ENCODE results near the gene TMEM179. TPM values are rescaled to one million over a fixed set of nuclear protein-coding genes. Genes with fewer than 3 reads are reported as not detected.

TMEM179 gene
- total RNA-seq, 1 donor from 2014 or later = not detected

- H3K27me3 ChIP-seq (ENCODE audit: low read depth) = peaks cover 14% of the 10 kb centered on the region
- H3K4me3 ChIP-seq = no peak overlapping the region
- intact Hi-C loops (cut with DNase I) = no loop called here
- DNase-seq (peak; percentile 28), ATAC-seq (no peak)
- no peaks in the 10 kb centered on the region for H3K4me1 ChIP-seq
- no peak overlapping the region for H3K27ac ChIP-seq
- H3K9me3 ChIP-seq = no peaks in the 10 kb centered on the region
- H3K36me3 ChIP-seq = no peaks in the 10 kb centered on the region
- no peak for TF ChIP-seq CTCF (IDR thresholded peaks at IDR 0.05)
These were observed 10.1 kb downstream of the TMEM179 start for GRCh38 chr14:104594310-104595046.

- DNase-seq = peak; percentile 28
- intact Hi-C loops (cut with DNase I) = no loop called here
- no peak for ATAC-seq
- no peaks in the 10 kb centered on the region for H3K4me1 ChIP-seq
- no peaks in the 10 kb centered on the region for H3K9me3 ChIP-seq
- no peaks in the 10 kb centered on the region for H3K36me3 ChIP-seq
- peaks cover 15% of the 10 kb centered on the region for H3K27me3 ChIP-seq (ENCODE audit: low read depth)
- H3K27ac ChIP-seq = no peak overlapping the region
- no peak for TF ChIP-seq CTCF (IDR thresholded peaks at IDR 0.05)
- H3K4me3 ChIP-seq = no peak overlapping the region
These were observed 10.8 kb downstream of the TMEM179 start for GRCh38 chr14:104593710-104594136.

- TF ChIP-seq CTCF (IDR thresholded peaks at IDR 0.05) = no peak
- intact Hi-C loops (cut with DNase I) = no loop called here
These were observed 11.3 kb downstream of the TMEM179 start for GRCh38 chr14:104593241-104593701.

DNA sequence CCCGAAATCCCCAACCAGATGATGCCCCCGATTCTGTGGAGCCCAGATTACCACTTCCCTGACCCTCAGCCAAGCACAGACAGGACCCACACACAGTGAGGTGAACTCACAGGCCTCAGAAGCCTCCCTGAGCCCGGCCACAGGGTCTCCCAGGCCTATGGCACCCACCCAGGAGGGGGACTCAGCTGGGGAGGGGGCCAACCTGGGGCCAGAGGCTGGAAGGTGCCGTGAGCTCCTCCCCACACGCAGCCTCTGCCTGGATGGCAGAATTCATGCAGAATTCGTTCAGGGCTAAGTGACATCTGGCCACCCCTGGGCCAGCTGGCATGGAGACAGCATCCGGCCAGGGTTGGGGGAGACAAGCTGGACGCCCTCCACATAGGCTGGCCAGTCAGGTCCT, 11.8 kb downstream of the TMEM179 start:
- Histone ChIP-seq H3K4me3 (no peak overlapping the region), H3K4me1 (no peaks in the 10 kb centered on the region), H3K9me3 (no peaks in the 10 kb centered on the region), H3K36me3 (no peaks in the 10 kb centered on the region), H3K27ac (no peak overlapping the region), H3K27me3 (ENCODE audit: low read depth) (peaks cover 13% of the 10 kb centered on the region)
- no peak for TF ChIP-seq CTCF (IDR thresholded peaks at IDR 0.05)
- intact Hi-C loops (cut with DNase I) = no loop called here
- ATAC-seq (no peak), DNase-seq (no peak)

More at GRCh38 chr14:104593241-104593701, 11.3 kb downstream of the TMEM179 start:
- ATAC-seq (no peak), DNase-seq (peak; percentile 34)
- Histone ChIP-seq H3K4me3 (no peak overlapping the region), H3K4me1 (no peaks in the 10 kb centered on the region), H3K9me3 (no peaks in the 10 kb centered on the region), H3K27me3 (ENCODE audit: low read depth) (peaks cover 16% of the 10 kb centered on the region), H3K27ac (no peak overlapping the region), H3K36me3 (no peaks in the 10 kb centered on the region)

DNA sequence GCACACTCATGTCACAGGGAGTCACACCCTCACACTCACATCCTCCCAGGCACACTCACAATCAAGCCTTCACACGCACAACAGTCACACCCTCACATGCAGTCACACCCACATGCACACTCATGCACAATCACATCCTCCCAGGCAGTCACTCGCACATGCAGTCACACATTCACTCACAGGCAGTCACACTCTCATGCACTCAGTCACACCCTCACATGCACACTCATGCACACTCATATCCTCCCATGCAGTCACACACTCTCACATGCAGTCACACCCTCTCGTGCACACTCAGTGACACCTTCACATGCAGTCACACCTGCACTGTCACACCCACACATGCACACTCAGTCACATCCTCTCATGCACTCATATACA, 12.3 kb downstream of the TMEM179 start:
- intact Hi-C loops (cut with DNase I) = no loop called here
- Histone ChIP-seq H3K9me3 (no peaks in the 10 kb centered on the region), H3K4me1 (no peaks in the 10 kb centered on the region), H3K4me3 (no peak overlapping the region), H3K27me3 (ENCODE audit: low read depth) (peaks cover 11% of the 10 kb centered on the region), H3K27ac (no peak overlapping the region), H3K36me3 (no peaks in the 10 kb centered on the region)
- no peak for TF ChIP-seq CTCF (IDR thresholded peaks at IDR 0.05)
- no peak for DNase-seq
- ATAC-seq = no peak

Data from lower lobe of right lung (tissue), 2 donors.